Gastroesophageal sphincter (tissue), 3 donors: ENCODE data around the gene IFI44L.

Source experiments
- CTCF ChIP-seq, 4 experiments: fragments of 200-600 bp in 2 of 4; fragments of 450-650 bp in 2 of 4; sonication (generic) in 1 of 4; IDR thresholded peaks; one replicate each; pipeline ENCODE4 v1.5.1; 2017 to 2019; ENCODE audit warnings: antibody characterized with exemption in 4 of 4, mild to moderate bottlenecking in 2 of 4, moderate library complexity in 2 of 4
- EP300 ChIP-seq: sonication (generic); formaldehyde crosslinking; IDR thresholded peaks from one replicate; pipeline ENCODE4 v1.6.1; 2017; ENCODE audit warnings: antibody characterized with exemption, mild to moderate bottlenecking
- POLR2A ChIP-seq, 2 donors: fragments of 450-650 bp; IDR thresholded peaks; one replicate each; pipeline ENCODE4 v1.6.1; 2017; ENCODE audit warnings: antibody characterized with exemption in 2 of 2, mild to moderate bottlenecking in 2 of 2, moderate library complexity in 1 of 2
- POLR2AphosphoS5 ChIP-seq: sonication (generic); formaldehyde crosslinking; IDR thresholded peaks from one replicate; pipeline ENCODE4 v1.6.1; 2017; ENCODE audit warnings: antibody characterized with exemption

DNA sequence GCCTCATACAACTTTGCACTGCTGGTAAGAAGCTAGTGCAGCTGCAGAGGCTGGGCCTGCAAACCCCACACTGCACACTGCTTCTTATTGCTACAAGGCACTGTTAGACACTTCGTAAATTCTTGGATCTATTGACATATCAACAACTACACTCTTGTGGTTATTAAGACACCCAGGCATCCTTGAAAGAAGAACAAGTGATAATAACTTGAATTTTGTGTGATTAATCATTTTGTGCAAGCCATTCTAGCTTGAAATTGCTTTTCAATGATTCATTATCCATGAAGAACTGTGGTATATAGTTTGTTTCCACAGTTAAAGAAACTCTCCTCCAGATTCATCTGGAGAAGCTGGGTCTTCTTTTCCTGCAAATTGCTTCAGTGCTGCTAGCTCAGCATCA is 33.7 kb upstream of the IFI44L start:
- TF ChIP-seq CTCF (IDR thresholded peaks at IDR 0.05): no peak
- no peak for TF ChIP-seq POLR2A (IDR thresholded peaks at IDR 0.05)
- TF ChIP-seq POLR2AphosphoS5: no peak
- TF ChIP-seq EP300: no peak
